H1 (cell line): ENCODE measurements around the gene BBX. TPM values are rescaled to one million over a fixed set of nuclear protein-coding genes. Genes with fewer than 3 reads are reported as not detected.

ENCODE experiments used
- CHD7 ChIP-seq: fragments of 300-600 bp; sonication (generic); IDR thresholded peaks from 2 replicates; pipeline ENCODE4 v1.7.1; 2012; ENCODE audit warnings: low read length, moderate library complexity, mild to moderate bottlenecking, inconsistent platforms; ENCODE audit not compliant: insufficient replicate concordance
- CREB1 ChIP-seq: IDR thresholded peaks from 2 replicates; pipeline ENCODE4 v1.6.1; 2012; ENCODE audit warnings: inconsistent platforms
- CTBP2 ChIP-seq: IDR thresholded peaks from 2 replicates; pipeline ENCODE4 v1.7.0; 2011; ENCODE audit warnings: borderline replicate concordance, mild to moderate bottlenecking, moderate library complexity, mixed read lengths, low read length; ENCODE audit not compliant: insufficient read depth, insufficient read length
- EGR1 ChIP-seq: IDR thresholded peaks from 2 replicates; pipeline ENCODE4 v1.6.1; 2011; ENCODE audit warnings: low read depth, low read length, borderline replicate concordance
- HDAC2 ChIP-seq, 2 experiments: fragments of 300-600 bp in 1 of 2; sonication (generic) in 1 of 2; IDR thresholded peaks; 2 replicates each; pipeline ENCODE4 v1.6.1; 2011 to 2012; ENCODE audit warnings: low read depth in 2 of 2, low read length in 2 of 2, mild to moderate bottlenecking in 2 of 2, moderate library complexity in 2 of 2, borderline replicate concordance in 1 of 2, inconsistent platforms in 1 of 2
- NANOG ChIP-seq: IDR thresholded peaks from 2 replicates; pipeline ENCODE4 v1.6.1; 2011; ENCODE audit warnings: low read length, low read depth, mild to moderate bottlenecking, inconsistent platforms; ENCODE audit not compliant: insufficient read depth, poor library complexity, severe bottlenecking
- PHF8 ChIP-seq: fragments of 200-600 bp; sonication (generic); conservative IDR thresholded peaks from 2 replicates; pipeline ENCODE4 v1.7.1; 2012; ENCODE audit warnings: low read depth, mild to moderate bottlenecking, inconsistent platforms, low read length, moderate library complexity
- RAD21 ChIP-seq, 2 experiments: IDR thresholded peaks in 1 of 2; conservative IDR thresholded peaks in 1 of 2; 2 replicates each; pipeline ENCODE4 v1.6.1; 2011; ENCODE audit warnings: low read depth in 2 of 2, low read length in 2 of 2, improper control_type of control experiment in 1 of 2, inconsistent platforms in 1 of 2, mild to moderate bottlenecking in 1 of 2, moderate library complexity in 1 of 2
- TBP ChIP-seq: IDR thresholded peaks from 2 replicates; pipeline ENCODE4 v1.6.1; 2011; ENCODE audit warnings: low read depth, low read length, improper control_type of control experiment
- polyA plus RNA-seq, 7 experiments: library from polyadenylated mRNA; depleted of rRNA in 3 of 7; stranded (reverse) in 5 of 7; unstranded in 2 of 7; fragments of >200 nt in 5 of 7; fragments of 200-250 nt in 2 of 7; gene quantifications; 1 replicate in 5 of 7; 2 replicates in 1 of 7; 4 replicates in 1 of 7; pipeline versions ENCODE4 v1.2.1 to v1.2.3, GENCODE V29; 2011 to 2013; ENCODE audit warnings: missing spikeins in 2 of 7, mixed read lengths in 2 of 7
- total RNA-seq: library from RNA; stranded (reverse); fragmentation: NEBNext Ultra II Directional; extraction: Animal tissue kit (Norgen Biotek cat#: 25700); gene quantifications from 2 replicates; pipeline ENCODE4 v1.2.1, GENCODE V29; 2021

The BBX gene
- total and polyA plus RNA-seq, 2 of the 8 experiments (the other 6 are each of a cell fraction or from before 2014, with no cell fraction given), result 11.0 to 42.5 TPM

- TF ChIP-seq CHD7 (no peak), EGR1 (no peak), NANOG (no peak), CTBP2 (no peak), RAD21 (IDR thresholded peaks at IDR 0.05 in 1 of 2, conservative IDR thresholded peaks at IDR 0.05 in 1 of 2; ENCODE audit: low read depth in 2 of 2, low read length in 2 of 2) (no peak), HDAC2 (IDR thresholded peaks at IDR 0.05; ENCODE audit: borderline replicate concordance in 1 of 2, low read depth in 2 of 2, low read length in 2 of 2) (no peak), PHF8 (no peak), CREB1 (no peak), TBP (no peak)
- TF ChIP-seq, all 59 proteins: peak for 0
Observed at GRCh38 chr3:107681396-107681795, 158.6 kb downstream of the BBX start (continued).
